HEK293 (cell line): ENCODE data around the gene SALL1.

Experiments used
- ZNF138 ChIP-seq: fragments of 450-650 bp; formaldehyde crosslinking; IDR thresholded peaks from 2 replicates; pipeline ENCODE4 v1.5.1; 2016; ENCODE audit warnings: missing biosample characterization, missing genetic modification characterization, borderline replicate concordance
- TF ChIP-seq, protein P1 (sequence below): fragments of 450-650 bp; formaldehyde crosslinking; IDR thresholded peaks from 2 replicates; pipeline ENCODE4 v1.5.1; 2016; ENCODE audit warnings: missing biosample characterization, missing genetic modification characterization

DNA sequence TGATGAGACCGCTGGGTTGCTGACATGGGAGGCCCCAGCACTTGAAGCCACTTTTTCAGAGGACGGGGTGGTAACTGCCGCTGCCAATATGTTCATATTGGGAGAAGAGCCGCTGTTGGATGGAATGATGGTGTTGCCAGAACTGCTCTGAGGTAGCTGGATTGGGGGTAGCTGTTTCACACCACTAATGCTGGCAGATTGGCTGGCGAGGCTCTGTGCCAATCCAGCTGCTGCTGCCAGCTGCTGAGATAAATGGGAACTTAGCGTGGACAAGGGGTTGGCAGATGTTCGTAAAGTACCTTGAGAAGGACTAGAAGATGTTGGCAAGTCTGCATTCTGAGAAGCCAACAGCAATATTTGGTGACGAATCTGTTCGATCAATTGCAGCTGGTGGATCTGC is 10.0 kb downstream of the SALL1 start:
- TF ChIP-seq ZNF138 = no peak
- TF ChIP-seq, protein P1, sequence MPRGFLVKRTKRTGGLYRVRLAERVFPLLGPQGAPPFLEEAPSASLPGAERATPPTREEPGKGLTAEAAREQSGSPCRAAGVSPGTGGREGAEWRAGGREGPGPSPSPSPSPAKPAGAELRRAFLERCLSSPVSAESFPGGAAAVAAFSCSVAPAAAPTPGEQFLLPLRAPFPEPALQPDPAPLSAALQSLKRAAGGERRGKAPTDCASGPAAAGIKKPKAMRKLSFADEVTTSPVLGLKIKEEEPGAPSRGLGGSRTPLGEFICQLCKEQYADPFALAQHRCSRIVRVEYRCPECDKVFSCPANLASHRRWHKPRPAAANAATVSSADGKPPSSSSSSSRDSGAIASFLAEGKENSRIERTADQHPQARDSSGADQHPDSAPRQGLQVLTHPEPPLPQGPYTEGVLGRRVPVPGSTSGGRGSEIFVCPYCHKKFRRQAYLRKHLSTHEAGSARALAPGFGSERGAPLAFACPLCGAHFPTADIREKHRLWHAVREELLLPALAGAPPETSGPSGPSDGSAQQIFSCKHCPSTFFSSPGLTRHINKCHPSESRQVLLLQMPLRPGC = no peak
